GM21360 (cell line): Measurements from ENCODE around the gene SNRNP25.
"Not testable (repeated sequence)": the region's sequence is repeated elsewhere in the genome, so short reads cannot be mapped to it uniquely, and the experiment has no call there.

Experiments used
- ATAC-seq: cut with Tn5 transposase; IDR thresholded peaks from one replicate; pipeline ENCODE4 v1.9.1; 2021; ENCODE audit warnings: mild to moderate bottlenecking, moderate library complexity; ENCODE audit not compliant: unreplicated experiment

The SNRNP25 gene

DNA sequence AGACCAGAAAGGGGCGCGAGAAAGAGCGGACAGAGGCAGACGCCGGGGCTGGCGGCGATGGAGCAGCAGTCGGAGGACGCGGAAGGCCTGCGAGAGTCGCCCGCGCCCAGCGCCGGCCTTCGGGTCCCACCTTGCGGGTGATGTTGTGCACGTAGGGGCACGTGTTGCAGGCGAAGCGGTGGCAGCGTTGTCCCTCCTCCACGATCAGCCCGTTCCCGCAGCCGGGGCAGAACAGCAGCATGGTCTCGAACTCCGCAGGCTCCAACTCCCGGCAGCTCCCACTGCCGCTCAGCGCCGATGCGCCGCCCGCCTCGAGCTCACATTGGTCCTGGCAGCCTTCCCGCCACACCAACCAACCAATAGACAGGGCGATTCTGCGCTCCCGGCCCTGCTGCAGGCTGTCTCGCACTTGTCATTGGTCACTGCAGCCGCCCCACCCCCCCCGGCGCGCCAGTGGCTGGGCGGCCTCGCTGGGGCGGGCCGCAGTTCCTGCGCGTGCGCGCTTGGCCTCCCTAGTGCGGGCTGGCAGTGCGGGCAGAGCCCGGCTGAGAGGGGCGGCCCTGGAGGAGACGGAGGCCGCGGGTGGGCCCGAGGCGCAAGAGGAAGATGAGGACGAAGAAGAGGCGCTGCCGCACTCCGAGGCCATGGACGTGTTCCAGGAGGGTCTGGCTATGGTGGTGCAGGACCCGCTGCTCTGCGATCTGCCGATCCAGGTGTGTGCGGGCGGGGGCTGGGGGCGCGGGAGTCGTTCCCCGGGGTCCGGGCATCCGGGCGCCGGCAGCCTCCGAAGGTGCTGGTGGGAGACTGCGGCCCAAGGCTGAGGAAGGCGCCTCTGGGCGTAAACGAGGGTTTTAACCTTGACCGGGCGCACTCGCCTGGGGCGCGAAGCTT is at the start of gene SNRNP25, which contains the start of gene POLR3K:
Gene SNRNP25 (plus strand): TSS at position 483 of the 891 bp plus-strand sequence. CDS start 189 bp downstream, at position 672.
Gene POLR3K (minus strand): TSS at position 263 of the 891 bp plus-strand sequence. CDS start 22 bp downstream, at position 241.
- peak; percentile 91 for ATAC-seq

DNA sequence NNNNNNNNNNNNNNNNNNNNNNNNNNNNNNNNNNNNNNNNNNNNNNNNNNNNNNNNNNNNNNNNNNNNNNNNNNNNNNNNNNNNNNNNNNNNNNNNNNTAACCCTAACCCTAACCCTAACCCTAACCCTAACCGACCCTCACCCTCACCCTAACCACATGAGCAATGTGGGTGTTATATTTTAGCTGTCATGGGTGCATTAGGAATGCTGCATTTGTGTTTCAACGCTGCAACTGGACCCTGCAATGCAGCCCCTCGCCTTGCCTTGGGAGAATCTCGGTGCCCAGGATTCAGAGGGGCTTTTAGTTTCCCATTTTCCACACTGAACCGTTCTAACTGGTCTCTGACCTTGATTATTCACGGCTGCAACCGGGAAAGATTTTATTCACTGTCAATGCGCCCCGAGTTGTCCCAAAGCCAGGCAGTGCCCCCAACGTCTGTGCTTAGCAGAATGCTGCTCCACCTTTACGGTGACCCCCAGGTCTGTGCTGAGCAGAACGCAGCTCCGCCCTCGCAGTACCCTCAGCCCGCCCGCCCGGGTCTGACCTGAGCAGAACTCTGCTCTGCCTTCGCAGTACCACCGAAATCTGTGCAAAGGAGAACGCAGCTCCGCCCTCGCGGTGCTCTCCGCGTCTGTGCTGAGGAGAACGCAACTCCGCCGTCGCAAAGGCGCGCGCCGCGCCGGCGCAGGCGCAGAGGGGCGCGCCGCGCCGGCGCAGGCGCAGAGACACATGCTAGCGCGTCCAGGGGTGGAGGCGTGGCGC is 43.5 kb upstream of the SNRNP25 start:
- ATAC-seq, result no peak

DNA sequence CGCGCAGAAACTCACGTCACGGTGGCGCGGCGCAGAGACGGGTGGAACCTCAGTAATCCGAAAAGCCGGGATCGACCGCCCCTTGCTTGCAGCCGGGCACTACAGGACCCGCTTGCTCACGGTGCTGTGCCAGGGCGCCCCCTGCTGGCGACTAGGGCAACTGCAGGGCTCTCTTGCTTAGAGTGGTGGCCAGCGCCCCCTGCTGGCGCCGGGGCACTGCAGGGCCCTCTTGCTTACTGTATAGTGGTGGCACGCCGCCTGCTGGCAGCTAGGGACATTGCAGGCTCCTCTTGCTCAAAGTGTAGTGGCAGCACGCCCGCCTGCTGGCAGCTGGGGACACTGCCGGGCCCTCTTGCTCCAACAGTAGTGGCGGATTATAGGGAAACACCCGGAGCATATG is 42.9 kb upstream of the SNRNP25 start:
- ATAC-seq, result not testable (repeated sequence)

DNA sequence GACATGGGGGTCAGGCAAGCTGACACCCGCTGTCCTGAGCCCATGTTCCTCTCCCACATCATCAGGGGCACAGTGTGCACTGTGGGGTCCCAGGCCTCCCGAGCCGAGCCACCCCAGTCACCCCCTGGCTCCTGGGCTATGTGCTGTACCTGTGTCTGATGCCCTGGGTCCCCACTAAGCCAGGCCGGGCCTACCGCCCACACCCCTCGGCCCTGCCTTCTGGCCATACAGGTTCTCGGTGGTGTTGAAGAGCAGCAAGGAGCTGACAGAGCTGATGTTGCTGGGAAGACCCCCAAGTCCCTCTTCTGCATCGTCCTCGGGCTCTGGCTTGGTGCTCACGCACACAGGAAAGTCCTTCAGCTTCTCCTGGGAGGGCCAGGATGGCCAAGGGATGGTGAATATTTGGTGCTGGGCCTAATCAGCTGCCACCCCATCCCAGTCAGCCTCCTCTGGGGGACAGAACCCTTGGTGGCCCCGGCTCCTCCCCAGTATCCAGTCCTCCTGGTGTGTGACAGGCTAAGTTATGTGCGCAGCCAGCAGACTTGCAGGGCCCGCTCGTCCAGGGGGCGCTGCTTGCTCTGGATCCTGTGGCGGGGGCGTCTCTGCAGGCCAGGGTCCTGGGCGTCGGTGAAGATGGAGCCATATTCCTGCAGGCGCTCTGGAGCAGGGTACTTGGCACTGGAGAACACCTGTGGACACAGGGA is 36.4 kb upstream of the SNRNP25 start:
- ATAC-seq, result not testable (repeated sequence)

DNA sequence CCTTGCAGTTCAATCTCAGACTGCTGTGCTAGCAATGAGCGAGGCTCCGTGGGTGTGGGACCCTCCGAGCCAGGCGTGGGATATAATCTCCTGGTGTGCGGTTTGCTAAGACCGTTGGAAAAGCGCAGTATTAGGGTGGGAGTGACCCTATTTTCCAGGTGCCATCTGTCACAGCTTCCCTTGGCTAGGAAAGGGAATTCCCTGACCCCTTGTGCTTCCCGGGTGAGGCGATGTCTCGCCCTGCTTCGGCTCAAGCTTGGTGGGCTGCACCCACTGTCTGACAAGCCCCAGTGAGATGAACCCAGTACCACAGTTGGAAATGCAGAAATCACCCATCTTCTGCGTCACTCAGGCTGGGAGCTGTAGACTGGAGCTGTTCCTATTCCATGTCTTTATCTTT is 32.7 kb upstream of the SNRNP25 start:
- not testable (repeated sequence) for ATAC-seq

DNA sequence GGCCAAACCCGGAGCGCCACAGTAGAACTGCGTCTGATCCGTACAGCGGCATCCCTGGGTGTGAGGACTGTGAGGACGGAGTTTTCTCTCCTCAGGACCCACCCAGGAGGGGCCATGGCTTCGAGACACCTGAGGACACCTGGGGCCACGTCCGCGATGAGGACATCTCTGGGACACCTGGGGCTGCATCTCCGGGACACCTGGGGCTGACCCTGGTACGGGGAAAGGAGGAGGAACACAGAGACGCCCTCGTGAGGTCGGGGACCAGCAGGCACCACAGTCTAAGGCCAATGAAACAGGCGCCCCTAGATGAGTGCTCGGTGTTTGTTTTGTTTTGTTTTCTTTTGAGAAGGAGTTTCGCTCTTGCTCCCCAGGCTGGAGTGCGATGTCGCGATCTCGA is 29.5 kb upstream of the SNRNP25 start:
- not testable (repeated sequence) for ATAC-seq

DNA sequence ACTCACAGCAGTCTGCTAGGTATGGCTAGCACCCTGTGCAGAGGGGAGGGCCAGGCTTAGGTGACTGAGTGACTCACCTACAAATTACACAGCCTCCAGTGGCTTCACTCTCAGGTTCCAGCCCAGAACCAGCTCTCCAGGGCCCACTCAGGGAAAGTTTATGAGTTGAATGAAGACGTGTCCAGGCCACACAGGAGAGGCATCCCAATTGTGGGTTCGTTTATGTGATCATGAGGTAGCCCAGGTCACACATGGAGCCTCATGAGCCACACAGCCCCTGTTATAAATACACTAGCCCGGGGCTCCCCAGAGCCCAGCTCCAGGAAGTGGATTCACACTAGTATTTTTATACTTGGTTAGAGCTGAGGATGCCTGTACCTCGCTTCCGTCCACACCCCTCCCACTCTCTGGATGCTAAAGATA is 27.7 kb upstream of the SNRNP25 start:
- ATAC-seq, result peak; percentile 54

DNA sequence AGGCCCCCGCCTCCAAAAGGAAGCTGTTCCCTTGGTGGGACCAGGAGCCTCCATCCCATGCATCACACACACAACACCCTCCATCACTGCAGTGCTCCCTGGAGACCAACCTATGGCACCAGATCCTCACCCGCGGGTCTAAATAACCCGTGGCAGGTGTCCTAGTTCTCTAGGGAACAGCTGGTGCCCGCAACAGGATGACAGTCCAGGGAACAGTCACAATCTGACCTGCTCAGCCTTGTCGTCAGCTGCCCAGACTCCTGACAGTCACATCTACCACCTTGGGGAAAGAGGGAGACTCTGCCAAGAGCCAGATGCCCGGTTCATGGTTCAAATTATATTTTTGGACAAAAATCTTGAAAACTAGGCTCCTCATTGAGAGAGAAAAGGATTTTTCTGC is 23.0 kb upstream of the SNRNP25 start:
- ATAC-seq, result not testable (repeated sequence)

DNA sequence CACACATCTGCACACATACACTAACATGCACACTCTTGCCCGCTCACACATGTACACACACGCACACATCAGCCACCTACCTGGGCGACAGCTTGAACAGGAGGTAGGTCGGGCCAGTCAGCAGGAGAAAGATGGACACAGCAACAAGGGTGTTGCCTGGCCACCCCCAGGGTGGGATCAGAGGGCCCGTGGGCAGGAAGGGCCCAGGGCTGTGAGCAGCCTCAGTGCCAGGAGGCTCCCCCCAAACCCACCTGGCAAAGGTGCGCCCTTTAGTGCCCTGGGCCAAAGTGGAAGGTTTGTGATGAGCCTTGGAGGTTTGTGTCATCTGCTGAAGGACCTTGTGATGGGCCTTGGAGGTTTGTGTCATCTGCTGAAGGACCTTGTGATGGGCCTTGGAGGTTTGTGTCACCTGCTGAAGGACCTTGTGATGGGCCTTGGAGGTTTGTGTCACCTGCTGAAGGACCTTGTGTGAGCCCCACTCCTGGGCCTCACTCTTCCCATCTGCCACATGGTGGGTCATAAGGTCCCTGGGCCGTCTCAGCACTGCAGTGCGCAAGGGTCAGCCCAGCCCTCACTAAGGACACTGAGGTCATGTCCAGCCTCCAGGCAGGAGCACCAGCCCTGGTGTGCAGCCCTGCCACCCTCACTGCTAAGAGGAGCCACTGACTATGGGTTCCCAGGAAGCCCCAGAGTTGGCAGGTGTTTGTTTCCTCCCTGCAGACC is 20.3 kb upstream of the SNRNP25 start:
- ATAC-seq, result not testable (repeated sequence)

DNA sequence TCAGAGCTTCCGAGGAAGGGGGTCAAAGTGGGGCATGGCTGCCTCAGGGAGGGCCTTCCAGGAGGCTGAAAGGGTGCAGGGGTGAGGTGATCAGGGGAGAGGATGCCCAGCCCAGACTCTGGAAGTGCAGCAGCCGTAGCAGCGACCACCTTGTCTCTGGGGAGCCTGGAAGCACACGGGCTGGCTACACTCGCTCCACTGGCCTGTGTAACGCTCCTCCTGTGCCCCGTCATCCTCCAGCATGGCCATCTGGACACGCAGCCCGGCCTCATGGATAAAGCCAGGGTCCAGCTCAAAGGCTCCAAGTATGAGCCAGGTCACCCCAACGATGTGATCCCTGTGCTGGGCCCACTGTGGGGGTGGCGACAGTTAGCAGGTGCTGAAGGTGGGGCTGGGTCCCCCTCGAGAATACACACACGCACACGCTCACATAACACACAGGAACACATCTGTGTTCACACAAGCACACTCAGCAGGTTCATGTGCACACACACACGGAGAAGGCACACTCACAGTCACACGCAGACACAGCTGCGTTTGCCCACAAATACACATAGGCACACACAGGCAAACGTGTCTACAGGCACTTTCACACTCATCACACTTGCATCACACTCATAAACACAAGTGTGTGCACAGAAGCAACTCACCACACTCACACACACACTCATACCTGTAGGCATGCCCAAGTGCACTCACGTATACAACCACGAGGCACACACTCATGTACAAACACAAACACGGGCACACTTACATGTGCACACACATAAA is 19.6 kb upstream of the SNRNP25 start:
- no peak for ATAC-seq

DNA sequence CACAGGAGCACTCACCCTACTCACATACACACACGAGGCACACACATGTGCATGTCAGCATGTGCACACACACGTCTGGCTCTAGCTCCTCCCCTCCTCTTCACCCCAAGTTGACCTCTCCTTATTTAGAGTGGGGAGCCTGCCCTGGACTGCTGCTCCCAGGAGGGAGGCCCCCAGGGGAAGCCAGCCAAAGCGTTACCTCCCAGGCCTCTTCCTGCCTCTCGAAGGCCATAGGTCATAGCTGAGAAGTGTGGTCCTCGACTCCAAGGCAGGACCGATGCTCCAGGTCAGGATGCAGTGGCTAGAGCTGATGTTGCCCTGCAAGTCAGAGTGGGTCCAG is 19.0 kb upstream of the SNRNP25 start:
- ATAC-seq, result no peak

DNA sequence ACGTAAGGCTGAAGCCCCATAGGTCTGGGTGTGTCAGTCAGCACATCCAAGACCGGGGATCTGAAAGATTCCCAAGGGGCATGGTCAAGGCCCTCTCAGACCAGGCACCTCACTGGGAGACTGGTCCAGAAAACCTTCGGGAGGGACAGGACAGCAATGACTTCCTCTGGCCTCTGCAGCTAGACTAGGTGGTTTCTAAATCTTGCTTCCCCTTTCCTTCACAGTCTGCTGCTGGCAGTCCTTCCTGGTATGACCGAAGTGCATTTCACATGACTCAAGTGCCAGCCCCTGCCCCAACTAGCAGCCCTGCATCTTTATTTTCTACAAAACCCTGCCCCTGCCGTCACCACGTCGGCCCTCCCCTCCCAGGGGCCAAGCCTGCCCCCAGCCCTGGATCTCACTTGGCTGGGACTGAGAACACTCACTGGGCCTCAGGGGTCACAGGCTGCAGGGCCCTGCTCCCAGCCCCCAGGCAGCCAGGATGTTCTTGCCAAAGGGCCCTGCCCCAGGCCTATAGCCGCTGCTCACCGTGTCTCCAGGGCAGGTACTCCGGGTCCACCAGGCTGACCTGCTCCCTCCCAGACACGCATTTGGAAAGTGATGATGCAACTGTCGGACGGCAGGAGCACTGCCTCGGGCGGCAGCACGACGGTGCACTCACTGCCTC is 18.5 kb upstream of the SNRNP25 start:
- no peak for ATAC-seq

DNA sequence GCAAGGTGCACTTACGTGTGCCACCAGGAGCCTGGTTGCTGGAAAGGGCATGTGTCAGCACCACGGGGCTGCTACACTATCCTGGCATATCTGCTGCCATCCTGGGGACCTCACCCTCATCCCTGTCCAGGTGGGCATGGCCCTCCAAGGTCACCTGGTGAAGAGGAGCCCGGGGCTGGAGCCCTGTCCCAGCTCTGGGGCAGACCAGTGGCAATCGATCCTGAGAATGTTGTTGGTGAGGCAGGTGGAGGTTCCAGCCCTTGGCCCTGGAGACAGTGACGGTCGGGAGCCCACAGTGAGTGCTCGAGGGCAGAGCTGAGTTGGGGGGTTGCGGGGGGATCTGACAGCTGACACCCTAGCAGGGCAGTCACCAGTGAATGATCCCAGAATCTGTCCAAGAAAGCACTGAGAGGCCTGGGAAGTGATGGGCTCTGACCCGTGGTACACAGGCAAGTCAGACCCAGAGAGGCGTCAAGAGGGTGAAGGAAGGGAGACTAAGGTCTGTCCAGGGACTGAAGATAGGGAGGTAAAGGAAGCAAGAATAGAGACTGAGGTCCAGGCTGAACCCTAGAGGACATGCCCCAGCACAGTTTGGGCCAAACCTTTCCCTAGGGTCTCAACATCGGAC is 17.8 kb upstream of the SNRNP25 start:
- ATAC-seq, result no peak

DNA sequence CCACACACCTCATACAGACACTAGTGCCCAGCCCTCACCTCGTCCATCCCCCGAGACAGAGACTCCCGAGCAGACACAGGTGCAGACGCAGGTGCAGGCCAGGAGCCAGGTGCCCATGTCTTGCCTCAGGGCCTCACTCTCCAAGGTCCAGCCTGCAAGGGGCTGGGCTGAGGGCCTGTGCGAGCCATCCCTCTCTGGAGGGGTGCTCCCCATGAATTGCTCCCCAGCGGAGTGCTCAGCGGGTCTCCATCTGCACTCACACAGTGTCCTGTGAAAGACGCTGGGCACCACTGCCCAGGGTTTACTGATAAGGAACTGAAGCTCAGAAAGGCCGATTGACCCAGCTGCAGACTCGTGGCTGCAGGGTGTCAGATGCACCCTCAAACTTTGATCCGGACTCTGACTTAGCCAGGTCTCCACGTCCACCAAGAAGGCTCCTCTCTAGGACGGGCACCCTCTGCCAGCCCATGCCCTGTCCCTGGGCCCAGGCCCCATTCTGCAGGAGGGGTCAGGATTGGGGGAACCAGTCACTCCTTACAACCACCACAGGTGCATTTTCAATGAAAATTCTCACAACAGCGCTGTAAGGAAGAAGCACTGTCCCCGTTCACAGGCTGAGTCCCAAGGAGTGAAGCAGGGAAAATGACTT is 17.2 kb upstream of the SNRNP25 start:
- ATAC-seq, result no peak

DNA sequence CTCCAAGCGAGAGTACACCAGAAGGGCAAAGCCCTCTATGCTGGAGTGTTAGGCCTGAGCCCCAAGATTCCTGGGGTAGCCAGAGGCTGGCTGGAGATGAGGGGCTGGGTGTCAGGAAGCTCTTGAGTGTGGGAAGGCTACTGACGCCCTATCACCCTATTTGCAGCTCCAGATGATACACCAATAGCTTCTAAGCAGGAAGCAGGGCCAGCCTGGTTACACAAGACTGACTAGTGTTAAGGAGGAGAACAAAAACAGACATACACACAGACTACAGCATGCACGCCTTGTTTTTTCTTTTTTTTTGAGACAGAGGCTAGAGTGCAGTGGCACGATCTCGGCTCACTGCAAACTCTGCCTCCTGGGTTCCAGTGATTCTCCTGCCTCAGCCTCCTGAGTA is 16.1 kb upstream of the SNRNP25 start:
- ATAC-seq, result no peak

DNA sequence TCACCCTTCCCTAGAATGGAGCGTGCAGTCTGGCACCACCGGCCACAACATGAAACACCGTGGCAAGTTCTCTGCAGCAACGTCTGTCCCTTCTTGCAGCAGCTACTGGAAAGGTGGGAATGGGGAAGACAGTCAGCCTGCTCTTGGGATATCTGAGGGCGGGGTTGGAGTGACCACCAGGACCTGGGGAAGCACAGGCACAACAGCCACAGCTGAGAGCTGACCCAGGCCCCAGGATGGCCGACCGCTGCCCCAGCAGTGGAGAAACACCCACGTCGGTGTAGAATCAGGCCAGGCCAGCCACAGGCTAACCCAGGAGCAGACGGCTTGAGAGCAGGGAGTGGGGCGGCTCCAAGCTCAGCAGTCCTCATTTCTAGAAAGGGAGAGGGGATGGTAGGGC is 15.4 kb upstream of the SNRNP25 start:
- not testable (repeated sequence) for ATAC-seq

DNA sequence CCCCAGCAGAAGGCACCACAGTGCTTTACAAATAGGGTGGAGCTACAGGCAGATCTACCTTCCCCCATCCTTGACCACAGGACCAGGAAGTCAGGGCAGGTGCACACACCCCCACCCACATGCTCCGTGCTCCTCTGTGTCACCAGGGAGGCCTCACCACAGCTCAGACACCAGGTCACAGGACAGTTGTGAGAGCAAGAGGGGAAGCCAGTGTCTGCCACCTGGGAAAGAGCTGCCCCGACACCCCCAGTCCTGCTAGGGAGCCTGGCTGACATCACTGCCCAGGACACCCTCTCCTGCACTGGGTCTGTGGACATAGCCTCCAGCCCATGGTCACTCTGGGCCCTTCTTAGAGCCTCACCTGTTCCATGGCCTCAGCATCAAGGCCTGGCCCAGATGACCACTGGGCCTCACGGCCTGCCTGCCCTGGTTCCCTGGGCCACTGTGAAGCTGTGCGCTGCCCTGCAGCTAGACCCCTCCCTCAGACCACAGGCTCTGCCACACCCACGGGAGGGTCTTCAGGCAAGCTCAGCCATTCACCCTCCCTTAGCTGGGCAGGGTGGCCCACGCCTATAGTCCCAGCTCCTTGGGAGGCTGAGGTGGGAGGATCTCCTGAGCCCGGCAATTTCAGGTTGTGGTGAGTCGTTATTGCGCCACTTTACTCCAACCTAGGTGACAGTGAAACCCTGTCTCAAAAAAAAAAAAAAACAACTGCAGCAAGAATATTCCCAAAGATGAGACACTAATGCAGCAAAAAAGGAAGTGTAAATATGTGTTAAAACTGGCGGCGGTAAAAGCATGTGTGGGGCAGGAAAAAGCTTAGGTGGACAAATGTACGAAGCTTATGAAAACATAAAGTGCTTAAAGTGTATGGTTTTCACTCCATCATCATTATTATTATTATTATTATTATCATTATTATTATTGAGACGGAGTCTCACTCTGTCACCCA is 14.4 kb upstream of the SNRNP25 start:
- ATAC-seq, result peak; percentile 75
